Small intestine (tissue), 7 donors: ENCODE data around the gene SYTL1. TPM values are rescaled to one million over a fixed set of nuclear protein-coding genes. Genes with fewer than 3 reads are reported as not detected.
A peak's percentile ranks its signal among the peaks of the same experiment; 100 is the strongest.

Experiments
- DNase-seq, 2 donors: peaks; one replicate each; pipeline versions ENCODE4 v3.0.0 to v3.0.0-alpha.2; 2013
- FAIRE-seq: peaks from 2 replicates; lab custom pipeline; 2012; peaks lifted over from hg19 to GRCh38; lab: Jason Lieb, UNC
- H3K27ac ChIP-seq, 3 donors: one replicate each; pipeline ENCODE4 v1.5.1; 2013; ENCODE audit warnings: low read length in 2 of 3, mild to moderate bottlenecking in 2 of 3, control low read depth in 1 of 3, inconsistent platforms in 1 of 3, low read depth in 1 of 3, moderate library complexity in 1 of 3
- H3K27me3 ChIP-seq, 3 donors: one replicate each; pipeline ENCODE4 v1.6.1; 2013; ENCODE audit warnings: low read length in 3 of 3, inconsistent platforms in 1 of 3; ENCODE audit not compliant: control insufficient read depth in 3 of 3, insufficient read depth in 3 of 3
- H3K36me3 ChIP-seq, 3 donors: one replicate each; pipeline ENCODE4 v1.6.1; 2013; ENCODE audit warnings: low read length in 3 of 3, inconsistent platforms in 1 of 3, low read depth in 1 of 3, mild to moderate bottlenecking in 1 of 3, moderate library complexity in 1 of 3; ENCODE audit not compliant: control insufficient read depth in 3 of 3, insufficient read depth in 2 of 3
- H3K4me1 ChIP-seq, 3 donors: one replicate each; pipeline ENCODE4 v1.6.1; 2013; ENCODE audit warnings: low read length in 2 of 3, inconsistent platforms in 1 of 3, low read depth in 1 of 3, mild to moderate bottlenecking in 1 of 3, moderate library complexity in 1 of 3; ENCODE audit not compliant: control insufficient read depth in 3 of 3, insufficient read depth in 2 of 3
- H3K4me3 ChIP-seq, 3 donors: one replicate each; pipeline ENCODE4 v1.5.1; 2013; ENCODE audit warnings: low read length in 3 of 3, control low read depth in 1 of 3, inconsistent platforms in 1 of 3, low read depth in 1 of 3, mild to moderate bottlenecking in 1 of 3, moderate library complexity in 1 of 3
- H3K9me3 ChIP-seq, 2 donors: one replicate each; pipeline ENCODE4 v1.6.1; 2013; ENCODE audit warnings: low read depth in 1 of 2, low read length in 1 of 2; ENCODE audit not compliant: control insufficient read depth in 2 of 2, insufficient read depth in 1 of 2
- WGBS, 3 donors: extraction: QIAGEN DNeasy Blood & Tissue Kit; methylation state at CpG; one replicate each; pipeline ENCODE4 v1.1.7; 2013; 5-methylcytosine and 5-hydroxymethylcytosine counted together
- polyA plus RNA-seq, 4 donors: library from polyadenylated mRNA; stranded (reverse) in 3 of 4; unstranded in 1 of 4; fragments of 200-250 nt in 3 of 4; fragments of 120-200 nt in 1 of 4; gene quantifications; one replicate each; pipeline versions ENCODE4 v1.2.1 to v1.2.3, GENCODE V29; 2013
- donor health status: healthy with polysubstance abuse.
- donor health status: control.
- donor health status: control.
- donor health status: Bipolar disorder and iron deficiency.
- donor health status: healthy.

SYTL1 gene
- polyA plus RNA-seq, 4 donors: 2.5 to 24.1 (median 7.3) TPM

DNA sequence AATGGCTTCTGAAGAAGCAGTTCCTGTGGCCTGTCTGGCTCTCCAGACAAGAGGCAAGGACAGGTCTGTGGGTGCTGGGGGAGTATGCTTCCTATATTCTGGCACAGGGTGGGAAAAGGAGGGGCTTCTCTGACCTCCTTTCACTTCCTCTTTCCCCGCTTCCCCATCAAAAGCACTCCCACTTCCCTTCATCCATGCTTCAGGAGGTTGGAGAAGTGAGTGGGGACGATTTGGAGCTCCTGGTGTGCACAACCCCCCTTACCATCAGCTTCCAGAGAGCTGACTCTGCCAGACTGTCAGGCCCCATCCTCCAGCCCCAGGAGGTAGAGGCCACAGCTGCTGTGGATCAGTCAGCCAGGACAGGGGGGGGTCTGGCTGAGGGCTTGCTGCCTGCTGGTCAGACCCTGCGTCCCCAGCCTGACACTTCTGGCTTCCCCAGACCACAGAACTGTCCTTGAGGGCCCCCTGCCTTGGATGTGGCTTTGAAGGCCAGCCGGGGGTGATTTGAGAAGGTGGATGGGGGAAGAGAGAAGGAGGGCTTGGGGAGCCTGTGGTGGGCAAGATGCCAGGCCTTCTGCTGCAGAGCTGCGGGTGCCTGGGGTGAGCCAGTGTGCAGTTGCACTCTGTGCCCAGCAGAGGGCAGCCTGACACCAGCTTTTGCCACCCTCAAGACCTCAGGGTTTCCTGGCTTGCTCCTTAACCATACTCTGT is 41.3 kb upstream of the SYTL1 start:
- DNase-seq (peak; percentile 81 to 90), FAIRE-seq (no peak)
- Histone ChIP-seq H3K9me3 (no peaks in the 10 kb centered on the region), H3K36me3 (peaks cover 0 to 91% (median 15%) of the 10 kb centered on the region in 3 donors), H3K27ac (peak overlapping the region in 2 of 3 donors; percentile 83 to 84), H3K27me3 (no peaks in the 10 kb centered on the region), H3K4me1 (peaks cover 0 to 17% (median 0%) of the 10 kb centered on the region in 3 donors), H3K4me3 (no peak overlapping the region)
- WGBS, 3 donors: 31 to 55% (median 50%) methylated on average over 5 of the region's 5 CpGs

DNA sequence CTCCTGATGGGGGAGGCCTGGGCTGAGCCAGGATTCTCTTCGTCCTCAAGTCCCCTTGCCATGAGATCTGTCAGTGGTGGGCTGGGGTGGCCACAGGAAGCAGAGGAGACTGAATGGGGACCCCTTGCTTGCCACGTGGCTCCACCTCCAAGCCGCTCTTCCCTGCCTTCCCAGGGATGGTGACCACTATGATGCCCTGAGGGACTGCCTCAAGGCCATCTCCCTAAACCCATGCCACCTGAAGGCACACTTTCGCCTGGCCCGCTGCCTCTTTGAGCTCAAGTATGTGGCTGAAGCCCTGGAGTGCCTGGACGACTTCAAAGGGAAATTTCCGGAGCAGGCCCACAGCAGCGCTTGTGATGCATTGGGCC is 40.8 kb upstream of the SYTL1 start:
- 76 to 79% (median 78%) methylated on average over 8 of the region's 8 CpGs for WGBS, 3 donors
- Histone ChIP-seq H3K36me3 (peaks cover 0 to 88% (median 15%) of the 10 kb centered on the region in 3 donors), H3K4me1 (peaks cover 0 to 17% (median 0%) of the 10 kb centered on the region in 3 donors), H3K9me3 (no peaks in the 10 kb centered on the region), H3K4me3 (no peak overlapping the region), H3K27ac (peak overlapping the region in 2 of 3 donors; percentile 25 to 83), H3K27me3 (no peaks in the 10 kb centered on the region)
- DNase-seq: no peak
- no peak for FAIRE-seq

DNA sequence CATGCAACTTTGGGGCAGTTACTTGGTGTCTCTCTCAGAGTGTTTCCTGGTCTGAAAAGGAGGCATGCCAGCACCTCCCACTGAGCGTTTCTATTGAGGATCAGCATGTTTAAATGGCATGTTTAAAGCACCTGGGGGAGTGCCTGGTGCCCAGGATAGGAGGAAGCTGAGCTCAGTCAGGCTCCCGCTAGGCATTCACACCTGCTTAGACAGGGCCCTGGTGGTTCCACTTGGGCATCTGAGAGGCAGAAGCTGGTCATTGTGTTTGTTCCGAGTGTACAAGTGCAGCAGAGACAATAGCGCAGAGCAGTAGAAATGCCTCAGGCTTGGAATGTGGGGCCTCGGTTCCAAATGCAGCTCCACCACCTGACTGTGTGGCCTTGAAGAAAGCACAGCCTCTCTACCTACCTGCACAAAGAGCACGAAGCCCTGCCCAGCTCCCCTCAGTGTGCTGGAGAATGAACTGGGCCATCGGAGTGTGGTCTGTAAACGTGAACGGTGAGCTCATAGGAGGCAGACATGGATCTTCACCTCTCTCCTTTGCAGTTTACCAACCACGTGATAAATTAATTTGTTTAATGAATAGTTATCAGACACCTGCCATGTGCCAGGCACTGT is 40.1 kb upstream of the SYTL1 start:
- WGBS, 3 donors: 80 to 85% (median 83%) methylated on average over 10 of the region's 10 CpGs
- Histone ChIP-seq H3K27me3 (no peaks in the 10 kb centered on the region), H3K4me3 (no peak overlapping the region), H3K27ac (peak overlapping the region in 1 of 3 donors; percentile 25), H3K9me3 (no peaks in the 10 kb centered on the region), H3K36me3 (peaks cover 0 to 92% (median 15%) of the 10 kb centered on the region in 3 donors), H3K4me1 (peaks cover 0 to 17% (median 0%) of the 10 kb centered on the region in 3 donors)
- FAIRE-seq (no peak), DNase-seq (no peak)

DNA sequence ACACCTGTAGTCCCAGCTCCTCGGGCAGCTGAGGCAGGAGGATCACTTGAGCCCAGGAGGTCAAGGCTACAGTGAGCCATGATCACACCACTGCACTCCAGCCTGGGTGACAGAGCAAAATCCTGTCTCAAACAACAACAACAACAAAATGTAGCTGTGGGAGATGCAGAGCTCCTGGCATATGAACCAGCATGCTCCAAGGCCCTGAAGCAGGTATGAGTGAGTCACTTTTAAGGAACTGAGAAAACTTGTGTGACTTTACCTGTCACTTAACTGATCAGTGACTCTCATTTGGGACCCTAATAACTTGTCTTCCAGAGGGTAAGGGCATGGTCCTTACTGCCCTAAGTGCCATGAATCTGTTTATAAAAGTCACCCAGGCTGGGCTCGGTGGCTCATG is 39.2 kb upstream of the SYTL1 start:
- Histone ChIP-seq H3K4me1 (peaks cover 0 to 17% (median 0%) of the 10 kb centered on the region in 3 donors), H3K27me3 (no peaks in the 10 kb centered on the region), H3K4me3 (no peak overlapping the region), H3K36me3 (peaks cover 0 to 92% (median 15%) of the 10 kb centered on the region in 3 donors), H3K27ac (no peak overlapping the region), H3K9me3 (no peaks in the 10 kb centered on the region)
- 93 to 96% (median 94%) methylated on average over 2 of the region's 2 CpGs for WGBS, 3 donors
- DNase-seq (no peak), FAIRE-seq (no peak)

DNA sequence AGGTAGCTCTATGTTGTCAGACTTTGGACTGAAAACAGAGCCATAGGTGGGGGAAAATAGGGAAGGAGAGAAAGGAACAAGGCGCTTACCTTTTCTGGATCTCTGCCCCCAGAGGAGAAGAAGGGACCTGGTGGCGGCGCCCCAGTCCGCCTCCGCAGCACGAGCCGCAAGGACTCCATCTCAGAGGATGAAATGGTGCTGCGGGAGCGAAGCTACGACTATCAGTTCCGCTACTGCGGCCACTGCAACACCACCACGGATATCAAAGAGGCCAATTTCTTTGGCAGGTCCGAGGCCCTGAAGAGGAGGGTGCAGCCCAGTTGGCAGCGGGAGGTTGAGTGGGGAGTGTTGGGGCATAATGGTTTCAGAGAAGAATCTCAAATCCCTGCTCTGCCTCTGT is 38.3 kb upstream of the SYTL1 start:
- Histone ChIP-seq H3K36me3 (peaks cover 0 to 89% (median 9%) of the 10 kb centered on the region in 3 donors), H3K27ac (no peak overlapping the region), H3K4me3 (no peak overlapping the region), H3K27me3 (no peaks in the 10 kb centered on the region), H3K9me3 (no peaks in the 10 kb centered on the region), H3K4me1 (peaks cover 0 to 16% (median 0%) of the 10 kb centered on the region in 3 donors)
- no peak for DNase-seq
- 91 to 93% (median 92%) methylated on average over 15 of the region's 15 CpGs for WGBS, 3 donors
- FAIRE-seq: no peak

DNA sequence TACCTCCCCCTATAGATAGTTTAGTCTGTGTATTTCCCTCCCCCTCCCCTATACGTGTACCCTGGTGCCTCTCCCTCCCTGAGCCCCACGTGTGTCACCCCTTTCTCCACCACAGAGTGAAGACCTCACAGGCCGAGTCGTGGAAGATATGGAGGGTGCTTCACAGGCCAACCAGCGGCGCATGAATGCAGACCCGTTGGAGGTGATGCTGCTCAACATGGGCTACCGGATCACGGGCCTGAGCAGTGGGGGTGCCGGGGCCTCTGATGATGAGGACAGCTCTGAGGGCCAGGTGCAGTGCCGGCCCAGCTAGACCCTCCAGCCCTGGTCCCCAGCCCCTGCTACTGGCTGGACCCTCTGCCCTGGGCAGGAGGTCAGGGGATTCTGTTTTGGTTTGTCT is 35.8 kb upstream of the SYTL1 start:
- Histone ChIP-seq H3K9me3 (no peaks in the 10 kb centered on the region), H3K4me3 (no peak overlapping the region), H3K36me3 (peaks cover 0 to 64% (median 6%) of the 10 kb centered on the region in 3 donors), H3K27ac (no peak overlapping the region), H3K27me3 (no peaks in the 10 kb centered on the region), H3K4me1 (no peaks in the 10 kb centered on the region)
- FAIRE-seq (no peak), DNase-seq (no peak)
- WGBS, 3 donors: 89 to 94% (median 90%) methylated on average over 11 of the region's 11 CpGs

DNA sequence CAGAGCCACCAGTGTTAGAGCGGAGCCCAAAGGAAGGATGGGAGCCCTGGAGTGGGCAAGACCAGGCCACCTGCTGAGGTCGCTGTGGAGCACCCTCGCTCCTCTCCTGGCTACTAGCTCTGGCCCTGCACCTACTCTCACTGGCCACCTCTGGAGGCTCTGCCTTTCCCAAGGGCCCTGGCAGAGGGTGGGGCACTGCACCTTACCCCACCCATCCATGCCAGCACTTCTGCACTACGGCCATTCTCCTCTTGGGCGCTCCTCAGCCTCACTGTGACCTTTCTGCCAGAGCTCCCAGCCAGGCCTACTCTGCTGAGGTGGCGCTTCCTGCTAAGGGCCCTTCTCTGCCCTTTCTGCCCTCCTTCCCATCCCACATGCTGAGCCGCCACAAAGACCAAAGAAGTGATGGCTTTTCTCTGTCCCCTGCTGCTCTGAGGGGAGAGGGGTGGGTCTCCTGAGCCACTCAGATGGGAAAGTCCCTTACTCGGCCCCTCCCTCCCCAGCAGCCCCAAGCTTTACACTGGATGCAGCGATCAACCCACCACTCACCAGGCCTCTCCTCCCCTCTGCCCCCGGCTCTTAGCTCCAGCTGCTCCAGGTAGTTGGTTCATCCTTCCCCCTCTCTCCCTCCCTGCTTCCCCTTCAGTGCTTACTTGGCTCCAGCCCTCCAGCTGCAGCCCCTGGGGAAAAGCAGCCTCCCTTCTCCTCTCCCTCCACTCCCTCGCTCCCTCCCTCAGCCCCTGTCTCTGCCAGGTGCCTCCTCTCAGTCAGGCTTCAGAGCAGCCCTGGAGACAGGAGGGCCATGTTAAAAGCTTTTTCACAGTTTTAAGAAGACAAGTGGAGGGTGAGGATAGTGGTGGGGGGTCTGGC is 34.7 kb upstream of the SYTL1 start:
- WGBS, 3 donors: 81 to 96% (median 92%) methylated on average over 10 to 11 of the region's 11 CpGs
- H3K4me3 ChIP-seq: no peak overlapping the region
- H3K4me1 ChIP-seq: no peaks in the 10 kb centered on the region
- H3K36me3 ChIP-seq: peaks cover 0 to 55% (median 6%) of the 10 kb centered on the region in 3 donors
- DNase-seq: no peak
- H3K27ac ChIP-seq: no peak overlapping the region
- H3K9me3 ChIP-seq: no peaks in the 10 kb centered on the region
- H3K27me3 ChIP-seq: no peaks in the 10 kb centered on the region
- no peak for FAIRE-seq
